Activated T-cell treated with anti-CD3 and anti-CD28 coated beads, Interleukin-2, amount 50 U/mL, for 4 hours (primary cell): ENCODE data around the gene BEST2. TPM values are rescaled to one million over a fixed set of nuclear protein-coding genes. Genes with fewer than 3 reads are reported as not detected.

Source experiments
- ATAC-seq, 2 donors: fragments of 200-7000 bp; cut with Tn5 transposase; one replicate each; pipeline ENCODE4 v1.10.0; 2021
- DNase-seq: peaks from one replicate; pipeline ENCODE4 v3.0.0-alpha.2; 2020
- H3K27me3 Mint-ChIP-seq: one replicate; pipeline ENCODE4 v1.8.0; 2021; ENCODE audit warnings: low read depth, mixed read lengths
- H3K36me3 Mint-ChIP-seq: one replicate; pipeline ENCODE4 v1.8.0; 2022; ENCODE audit warnings: mixed read lengths; ENCODE audit not compliant: insufficient read depth
- H3K4me1 Mint-ChIP-seq: one replicate; pipeline ENCODE4 v1.8.0; 2021; ENCODE audit warnings: low read depth, mixed read lengths
- H3K4me3 Mint-ChIP-seq: one replicate; pipeline ENCODE4 v1.8.0; 2021; ENCODE audit warnings: mild to moderate bottlenecking, moderate library complexity, mixed read lengths
- H3K9me3 Mint-ChIP-seq: one replicate; pipeline ENCODE4 v1.8.0; 2021; ENCODE audit warnings: mixed read lengths
- total RNA-seq, 3 donors: library from RNA; stranded (reverse); gene quantifications; one replicate each; pipeline ENCODE4 v1.2.1, GENCODE V29; 2021

BEST2 gene
- total RNA-seq, 3 donors from 2014 or later: not detected

DNA sequence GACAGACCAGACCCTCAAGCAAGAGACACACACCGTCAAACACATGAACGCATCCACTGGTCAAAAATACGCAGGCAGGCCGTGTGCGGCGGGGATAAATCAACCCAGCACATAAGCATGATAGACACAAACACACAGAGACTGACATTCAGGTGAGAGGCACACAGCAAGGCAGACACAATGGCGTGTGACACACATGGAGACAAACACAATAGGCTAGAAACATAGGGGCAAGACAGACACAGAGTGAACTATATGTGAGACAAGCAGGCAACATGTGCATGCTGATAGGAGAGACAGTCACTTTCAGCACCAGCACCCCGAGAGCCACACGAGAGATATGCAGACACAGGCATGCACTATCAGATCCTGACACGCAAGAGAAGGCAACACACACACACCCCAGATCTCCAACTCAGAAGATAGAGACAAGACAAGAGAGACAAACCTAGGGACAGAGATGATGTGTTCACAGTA lies 32.8 kb downstream of the BEST2 start:
- H3K9me3 Mint-ChIP-seq: no peaks in the 10 kb centered on the region
- DNase-seq (no peak), ATAC-seq (peak in 1 of 2 donors; percentile 3)
- H3K4me1 Mint-ChIP-seq: peaks cover 37% of the 10 kb centered on the region
- no peaks in the 10 kb centered on the region for H3K27me3 Mint-ChIP-seq
- no peaks in the 10 kb centered on the region for H3K36me3 Mint-ChIP-seq
- H3K4me3 Mint-ChIP-seq: no peak overlapping the region

- H3K36me3 Mint-ChIP-seq: no peaks in the 10 kb centered on the region
- H3K9me3 Mint-ChIP-seq: no peaks in the 10 kb centered on the region
- DNase-seq (no peak), ATAC-seq (no peak)
- H3K4me3 Mint-ChIP-seq: no peak overlapping the region
- H3K27me3 Mint-ChIP-seq: no peaks in the 10 kb centered on the region
- peaks cover 34% of the 10 kb centered on the region for H3K4me1 Mint-ChIP-seq
Measured at GRCh38 chr19:12784871-12785430, 33.4 kb downstream of the BEST2 start.

DNA sequence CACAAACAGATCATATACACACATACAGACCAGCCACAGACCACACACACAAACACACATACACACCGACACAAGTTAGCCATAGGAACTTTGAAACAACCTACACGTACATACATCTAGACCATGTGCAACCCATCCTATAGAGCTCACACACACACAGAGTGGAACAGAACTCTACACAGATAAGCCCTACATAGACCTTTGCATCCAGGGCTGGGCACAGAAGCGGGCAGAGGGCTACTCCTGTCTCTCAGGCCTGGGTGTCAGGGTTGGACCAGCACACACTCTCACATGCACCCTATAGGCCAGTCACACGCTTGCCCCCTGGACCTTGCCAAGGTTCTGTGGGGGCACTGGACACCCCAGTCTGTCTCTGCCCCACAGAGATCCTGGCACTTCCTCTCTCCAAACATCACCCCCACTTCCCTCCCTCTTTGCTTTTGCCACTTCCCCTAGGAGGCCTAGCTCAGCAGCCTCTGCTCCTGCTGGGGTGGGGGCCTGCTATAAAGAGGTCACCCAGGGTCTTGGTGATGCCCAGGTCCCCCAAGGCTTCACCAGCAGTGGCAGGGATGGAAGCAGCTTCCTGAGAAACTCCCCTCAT lies 33.9 kb downstream of the BEST2 start:
- DNase-seq: no peak

DNA sequence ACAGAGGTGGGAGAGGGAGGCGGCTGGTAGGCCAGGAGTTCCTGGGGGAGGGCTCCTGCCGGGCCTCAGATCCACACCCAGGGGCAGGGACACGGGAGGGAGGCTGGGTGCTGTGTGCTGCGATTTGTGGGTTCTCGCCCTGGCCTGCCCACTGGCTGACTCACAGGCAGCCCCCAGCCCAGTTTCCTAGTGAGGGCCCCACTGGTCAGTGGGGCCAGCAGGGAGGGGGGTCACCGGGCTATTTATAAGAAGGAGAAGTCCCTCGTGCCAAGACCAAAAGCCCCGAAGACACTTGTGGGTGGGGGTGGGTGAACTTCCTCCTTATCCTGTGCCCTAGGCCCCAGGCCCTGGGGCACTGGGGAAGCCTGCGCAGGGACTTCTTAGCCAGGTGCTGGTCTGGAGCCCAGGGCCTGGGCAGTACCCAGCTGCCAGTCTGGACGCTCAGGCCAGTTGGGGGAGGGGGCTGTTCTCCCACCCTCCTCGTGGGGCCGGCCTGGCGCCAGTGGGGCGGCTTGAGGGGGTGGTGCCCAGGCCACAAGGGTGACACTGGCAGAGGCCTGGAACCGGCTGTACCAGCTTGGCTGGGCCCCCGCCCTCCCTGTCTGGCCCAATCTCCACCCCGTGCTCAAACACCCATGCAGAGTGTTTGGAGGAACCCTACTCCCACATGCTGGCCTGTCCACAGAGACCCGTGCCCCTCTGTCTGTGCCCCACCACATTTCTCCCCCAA lies 34.7 kb downstream of the BEST2 start:
- ATAC-seq: no peak
- Mint-ChIP-seq H3K9me3 (no peaks in the 10 kb centered on the region), H3K4me1 (peaks cover 42% of the 10 kb centered on the region), H3K4me3 (no peak overlapping the region), H3K27me3 (no peaks in the 10 kb centered on the region), H3K36me3 (no peaks in the 10 kb centered on the region)
- no peak for DNase-seq

More for the DNA sequence above, 33.9 kb downstream of the BEST2 start:
- Mint-ChIP-seq H3K4me1 (peaks cover 38% of the 10 kb centered on the region), H3K27me3 (no peaks in the 10 kb centered on the region), H3K9me3 (no peaks in the 10 kb centered on the region), H3K4me3 (no peak overlapping the region), H3K36me3 (no peaks in the 10 kb centered on the region)
- ATAC-seq: no peak

- H3K36me3 Mint-ChIP-seq: peaks cover 3% of the 10 kb centered on the region
- ATAC-seq: no peak
Measured at GRCh38 chr19:12786952-12787351, 35.4 kb downstream of the BEST2 start.

DNA sequence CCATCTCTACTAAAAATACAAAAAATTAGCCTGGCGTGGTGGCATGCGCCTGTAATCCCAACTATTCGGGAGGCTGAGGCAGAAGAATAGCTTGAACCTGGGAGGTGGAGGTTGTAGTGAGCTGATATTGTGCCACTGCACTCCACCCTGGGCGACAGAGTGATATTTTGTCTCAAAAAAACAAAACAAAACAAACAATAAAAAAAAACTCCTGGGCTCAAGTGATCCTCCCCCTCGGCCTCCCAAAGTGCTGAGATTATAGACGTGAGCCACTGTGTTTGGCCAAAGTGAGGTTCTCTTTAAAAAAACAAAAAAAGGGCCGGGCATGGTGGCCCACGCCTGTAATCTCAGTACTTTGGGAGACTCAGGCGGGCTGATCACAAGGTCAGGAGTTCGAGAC lies 35.9 kb downstream of the BEST2 start:
- Mint-ChIP-seq H3K4me1 (peaks cover 33% of the 10 kb centered on the region), H3K36me3 (peaks cover 3% of the 10 kb centered on the region), H3K9me3 (no peaks in the 10 kb centered on the region), H3K27me3 (no peaks in the 10 kb centered on the region), H3K4me3 (no peak overlapping the region)
- no peak for ATAC-seq
- DNase-seq: no peak

More at GRCh38 chr19:12786952-12787351, 35.4 kb downstream of the BEST2 start:
- Mint-ChIP-seq H3K9me3 (no peaks in the 10 kb centered on the region), H3K4me1 (peaks cover 36% of the 10 kb centered on the region), H3K4me3 (no peak overlapping the region), H3K27me3 (no peaks in the 10 kb centered on the region)
- DNase-seq: no peak

DNA sequence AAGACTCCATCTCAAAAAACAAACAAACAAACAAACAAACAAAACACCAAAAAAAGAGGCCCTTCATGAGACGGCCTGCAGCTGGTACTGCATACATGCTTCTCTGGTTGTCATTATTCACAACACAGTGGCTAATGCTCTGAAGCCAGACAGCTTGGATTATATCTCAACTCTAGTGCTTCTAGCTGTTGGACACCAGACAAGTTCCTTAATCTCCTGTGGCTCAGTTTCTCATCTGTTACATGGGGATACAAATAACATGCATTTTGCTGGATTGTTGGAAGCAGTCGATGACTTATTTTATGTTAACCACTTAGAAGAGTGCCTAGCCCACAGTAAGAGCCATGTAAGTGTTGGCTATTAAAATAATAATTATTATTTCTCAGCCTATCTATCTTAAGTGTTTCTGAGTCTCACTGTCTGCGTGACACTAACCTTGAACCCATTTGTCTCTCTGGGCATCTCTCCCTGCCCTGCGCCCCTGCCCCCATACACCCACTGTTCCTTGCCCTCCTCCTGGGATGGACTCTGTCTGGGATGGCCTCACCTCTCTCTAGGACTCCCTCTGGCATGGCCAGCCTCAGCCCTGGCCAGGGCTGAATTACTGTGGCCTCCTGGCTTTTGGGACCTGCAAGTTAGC lies 36.6 kb downstream of the BEST2 start:
- peaks cover 33% of the 10 kb centered on the region for H3K4me1 Mint-ChIP-seq
- DNase-seq: no peak
- no peaks in the 10 kb centered on the region for H3K27me3 Mint-ChIP-seq
- peaks cover 3% of the 10 kb centered on the region for H3K36me3 Mint-ChIP-seq
- no peak for ATAC-seq
- no peak overlapping the region for H3K4me3 Mint-ChIP-seq
- no peaks in the 10 kb centered on the region for H3K9me3 Mint-ChIP-seq

DNA sequence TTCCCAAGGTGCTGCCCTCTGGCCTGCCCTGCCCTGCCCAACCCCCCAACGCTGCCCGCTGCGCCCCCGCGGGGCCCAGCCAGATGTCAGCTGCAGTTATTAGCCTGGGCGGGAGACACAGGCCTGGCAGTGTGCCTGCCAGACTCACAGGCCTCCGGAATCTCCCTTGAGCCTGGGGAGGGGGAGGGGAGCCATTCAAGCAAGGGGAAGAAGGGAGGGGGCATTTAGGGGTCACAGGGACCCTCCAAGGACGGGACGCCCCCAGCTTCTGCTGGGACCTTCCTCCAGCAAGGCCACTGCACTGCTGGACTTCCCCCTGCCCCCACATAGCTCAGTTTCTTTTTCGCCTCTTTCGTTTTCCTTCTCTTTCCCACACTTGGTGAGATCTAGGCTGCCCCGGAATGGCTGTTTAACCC lies 37.1 kb downstream of the BEST2 start:
- ATAC-seq: no peak

GRCh38 chr19:12789098-12789903 lies 37.7 kb downstream of the BEST2 start:
- DNase-seq: no peak
- Mint-ChIP-seq H3K36me3 (peaks cover 5% of the 10 kb centered on the region), H3K4me1 (peaks cover 31% of the 10 kb centered on the region), H3K9me3 (no peaks in the 10 kb centered on the region), H3K27me3 (no peaks in the 10 kb centered on the region), H3K4me3 (peak overlapping the region; percentile 84)
- ATAC-seq: peak; percentile 0 to 1

More for the DNA sequence above, 37.1 kb downstream of the BEST2 start:
- Mint-ChIP-seq H3K9me3 (no peaks in the 10 kb centered on the region), H3K4me1 (peaks cover 28% of the 10 kb centered on the region), H3K36me3 (peaks cover 5% of the 10 kb centered on the region), H3K4me3 (peak overlapping the region; percentile 84), H3K27me3 (no peaks in the 10 kb centered on the region)
- no peak for DNase-seq

DNA sequence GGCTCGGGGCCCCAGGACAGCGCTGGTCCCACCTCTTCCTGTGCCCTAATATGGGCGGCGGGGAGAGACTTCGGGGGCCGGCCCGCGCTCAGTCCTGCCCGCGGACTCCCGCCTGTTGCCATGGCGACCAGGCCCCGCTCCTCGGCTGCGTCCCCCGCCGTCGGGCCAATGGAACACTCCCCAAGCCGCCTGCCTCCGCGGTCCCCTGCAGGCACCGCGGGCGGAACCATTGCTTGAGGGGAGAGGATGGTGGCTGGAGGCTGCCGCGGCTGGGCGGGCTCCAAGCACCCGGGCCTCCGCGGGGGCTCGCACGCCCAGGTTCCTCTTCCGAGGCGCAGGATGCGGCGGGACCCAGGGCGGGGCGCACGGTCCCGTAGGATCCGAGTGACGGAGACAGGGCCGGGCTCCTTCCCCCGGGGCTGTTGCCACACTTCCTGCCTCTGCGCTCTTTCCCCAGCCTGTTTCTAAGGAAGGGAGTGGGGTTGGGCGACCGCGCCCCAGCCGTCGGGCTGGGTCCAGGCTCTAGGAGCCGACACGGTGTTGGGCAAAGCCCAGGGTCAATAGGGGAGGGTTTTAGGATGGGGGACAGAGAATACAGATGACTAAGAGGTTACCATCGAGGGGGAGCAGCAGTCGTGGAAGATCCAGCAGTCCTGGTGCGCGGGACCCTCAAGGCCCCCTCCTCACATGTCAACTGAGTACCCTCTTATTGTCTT lies 38.5 kb downstream of the BEST2 start:
- peak; percentile 78 for DNase-seq
- Mint-ChIP-seq H3K27me3 (no peaks in the 10 kb centered on the region), H3K4me1 (peaks cover 38% of the 10 kb centered on the region), H3K36me3 (peaks cover 5% of the 10 kb centered on the region), H3K9me3 (no peaks in the 10 kb centered on the region), H3K4me3 (peak overlapping the region; percentile 97)
- peak; percentile 35 to 39 for ATAC-seq

DNA sequence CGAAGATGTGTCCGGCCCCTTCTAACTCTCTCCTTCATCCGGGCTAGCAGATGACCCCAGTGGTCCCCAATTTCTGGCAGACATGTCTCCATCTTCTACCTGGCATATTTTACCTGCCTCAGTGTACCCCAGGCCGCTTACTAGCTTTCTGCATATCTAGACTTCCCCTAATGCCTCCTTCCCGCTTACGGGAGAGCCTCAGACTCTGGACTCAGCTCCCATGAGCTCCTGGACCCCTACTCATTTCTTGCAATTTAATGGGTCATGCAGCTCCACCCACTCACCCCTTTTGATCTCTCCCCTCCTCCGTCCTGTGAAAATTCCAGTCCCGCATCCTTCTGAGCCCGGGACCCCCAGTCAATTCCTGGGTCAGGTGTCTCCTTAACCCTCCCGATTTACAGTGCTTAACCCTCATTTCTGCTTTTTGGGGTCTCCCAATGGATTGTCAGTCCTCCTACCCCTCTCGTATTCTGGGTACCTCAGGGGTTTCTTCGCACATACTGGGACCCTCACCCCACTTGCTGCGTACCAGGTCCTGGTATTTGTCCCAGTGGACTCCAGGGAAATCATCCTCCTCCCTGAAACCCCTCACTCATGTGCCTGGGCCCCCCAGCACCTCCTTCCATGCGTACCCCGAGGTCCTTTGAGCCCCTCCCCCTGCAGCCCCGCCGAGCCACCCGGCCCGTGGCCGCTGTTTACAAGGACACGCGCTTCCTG lies 39.2 kb downstream of the BEST2 start:
- DNase-seq (no peak), ATAC-seq (no peak)
- no peaks in the 10 kb centered on the region for H3K27me3 Mint-ChIP-seq
- peak overlapping the region; percentile 97 for H3K4me3 Mint-ChIP-seq
- H3K9me3 Mint-ChIP-seq: no peaks in the 10 kb centered on the region
- H3K36me3 Mint-ChIP-seq: peaks cover 5% of the 10 kb centered on the region
- H3K4me1 Mint-ChIP-seq: peaks cover 43% of the 10 kb centered on the region

DNA sequence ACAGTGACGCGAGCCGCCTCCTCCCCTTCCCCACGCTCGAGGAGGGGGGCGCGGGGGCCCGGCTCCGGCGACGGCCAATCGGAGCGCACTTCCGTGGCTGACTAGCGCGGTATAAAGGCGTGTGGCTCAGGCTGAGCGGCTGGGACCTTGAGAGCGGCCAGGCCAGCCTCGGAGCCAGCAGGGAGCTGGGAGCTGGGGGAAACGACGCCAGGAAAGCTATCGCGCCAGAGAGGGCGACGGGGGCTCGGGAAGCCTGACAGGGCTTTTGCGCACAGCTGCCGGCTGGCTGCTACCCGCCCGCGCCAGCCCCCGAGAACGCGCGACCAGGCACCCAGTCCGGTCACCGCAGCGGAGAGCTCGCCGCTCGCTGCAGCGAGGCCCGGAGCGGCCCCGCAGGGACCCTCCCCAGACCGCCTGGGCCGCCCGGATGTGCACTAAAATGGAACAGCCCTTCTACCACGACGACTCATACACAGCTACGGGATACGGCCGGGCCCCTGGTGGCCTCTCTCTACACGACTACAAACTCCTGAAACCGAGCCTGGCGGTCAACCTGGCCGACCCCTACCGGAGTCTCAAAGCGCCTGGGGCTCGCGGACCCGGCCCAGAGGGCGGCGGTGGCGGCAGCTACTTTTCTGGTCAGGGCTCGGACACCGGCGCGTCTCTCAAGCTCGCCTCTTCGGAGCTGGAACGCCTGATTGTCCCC lies 39.9 kb downstream of the BEST2 start, which contains the start of gene JUNB:
Gene JUNB (plus strand): TSS at position 142 of the 706 bp plus-strand sequence. CDS start 286 bp downstream, at position 428.
- Mint-ChIP-seq H3K4me3 (peak within 1 kb of the TSS; percentile 97), H3K36me3 (peaks cover 5% of the 10 kb centered on the region), H3K9me3 (no peaks in the 10 kb centered on the region), H3K4me1 (peaks cover 48% of the 10 kb centered on the region), H3K27me3 (no peaks in the 10 kb centered on the region)
- DNase-seq: peak; percentile 98
- peak; percentile 49 to 54 for ATAC-seq
